Fibroblast of lung (primary cell): ENCODE results near the gene EIF3F.
A peak's percentile ranks its signal among the peaks of the same experiment; 100 is the strongest.

ENCODE experiments used
- CTCF ChIP-seq, 2 donors: IDR thresholded peaks in 1 of 2; conservative IDR thresholded peaks in 1 of 2; 1 replicate in 1 of 2; 2 replicates in 1 of 2; pipeline ENCODE4 v1.5.1; 2011 to 2012; ENCODE audit warnings: low read length in 2 of 2, control low read depth in 1 of 2, inconsistent platforms in 1 of 2, low read depth in 1 of 2, mild to moderate bottlenecking in 1 of 2
- EZH2 ChIP-seq: IDR thresholded peaks from 2 replicates; pipeline ENCODE4 v1.5.1; 2012; ENCODE audit warnings: low read length, control low read depth, mild to moderate bottlenecking; ENCODE audit errors: missing control alignments

DNA sequence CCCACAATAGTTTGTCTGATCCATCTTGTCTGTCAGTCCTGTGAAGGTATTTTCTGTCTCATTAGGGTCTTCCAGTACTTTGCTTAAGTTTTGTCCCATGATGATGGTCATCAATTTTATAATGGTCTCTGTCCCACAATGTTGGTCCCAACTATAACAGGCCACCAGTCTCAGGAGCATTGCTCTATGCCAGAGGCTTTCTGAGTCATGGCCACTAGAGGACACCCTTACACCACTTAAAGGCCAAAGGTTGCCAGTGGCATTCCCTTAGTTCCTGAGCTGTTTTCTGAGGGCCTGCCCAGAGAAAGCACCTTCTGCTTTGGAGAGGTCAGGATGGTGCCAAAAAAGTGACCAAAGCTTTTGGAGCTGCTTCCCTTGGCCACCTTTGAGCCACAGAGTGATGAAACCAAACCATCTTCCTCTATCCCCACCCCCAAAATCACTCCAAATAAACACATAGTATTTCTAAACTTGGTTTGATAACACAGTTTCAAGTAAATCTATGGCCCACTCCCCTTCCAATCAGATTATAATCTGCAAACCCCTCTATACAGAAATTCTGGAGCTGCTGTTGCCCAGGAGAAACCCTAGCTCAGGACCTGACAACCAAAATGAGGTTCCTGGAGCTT, 19.3 kb downstream of the EIF3F start:
- peak; percentile 97 to 98 for TF ChIP-seq CTCF (conservative IDR thresholded peaks at IDR 0.05 in 1 of 2, IDR thresholded peaks at IDR 0.05 in 1 of 2; ENCODE audit: low read depth in 1 of 2, low read length in 2 of 2)
- no peak for TF ChIP-seq EZH2
